Measurements from ENCODE around the gene RNF34.
"Not testable (repeated sequence)": the region's sequence is repeated elsewhere in the genome, so short reads cannot be mapped to it uniquely, and the experiment has no call there.

RNF34 gene

GRCh38 chr12:121399391-121400331, at the start of gene RNF34:
TSS of gene RNF34 (plus strand) at chr12:121400118. CDS start at chr12:121400213, 95 bp downstream.
- peak; percentile 97 to 98 for DNase-seq

- peak; percentile 87 to 88 for DNase-seq
Observed at GRCh38 chr12:121351820-121352681, 47.9 kb upstream of the RNF34 start, which contains the start of gene ANAPC5. TSS of gene ANAPC5 (minus strand) at chr12:121352411. CDS start at chr12:121352340, 71 bp downstream.

- no peak for DNase-seq
Observed at GRCh38 chr12:121352682-121353018, 47.3 kb upstream of the RNF34 start.

- no peak for DNase-seq
Observed at GRCh38 chr12:121355818-121356217, 44.1 kb upstream of the RNF34 start.

- DNase-seq = no peak
Observed at GRCh38 chr12:121356657-121357056, 43.3 kb upstream of the RNF34 start.

GRCh38 chr12:121357331-121357730, 42.6 kb upstream of the RNF34 start:
- DNase-seq = no peak

GRCh38 chr12:121358073-121358472, 41.8 kb upstream of the RNF34 start:
- no peak for DNase-seq

- DNase-seq = no peak
Observed at GRCh38 chr12:121364683-121365121, 35.2 kb upstream of the RNF34 start.

GRCh38 chr12:121365416-121366062, 34.4 kb upstream of the RNF34 start:
- no peak for DNase-seq

- DNase-seq = no peak
Observed at GRCh38 chr12:121366063-121366459, 33.9 kb upstream of the RNF34 start.

- no peak for DNase-seq
Observed at GRCh38 chr12:121371404-121371803, 28.5 kb upstream of the RNF34 start.

GRCh38 chr12:121373755-121374154, 26.2 kb upstream of the RNF34 start:
- DNase-seq = no peak

GRCh38 chr12:121374336-121374735, 25.6 kb upstream of the RNF34 start:
- not testable (repeated sequence) for DNase-seq

- not testable (repeated sequence) for DNase-seq
Observed at GRCh38 chr12:121374945-121375584, 24.9 kb upstream of the RNF34 start.

- DNase-seq = no peak
Observed at GRCh38 chr12:121376754-121377697, 22.9 kb upstream of the RNF34 start.

GRCh38 chr12:121378736-121379135, 21.2 kb upstream of the RNF34 start:
- DNase-seq = no peak

- DNase-seq = no peak
Observed at GRCh38 chr12:121379945-121380344, 20.0 kb upstream of the RNF34 start.

GRCh38 chr12:121383601-121384021, 16.3 kb upstream of the RNF34 start:
- DNase-seq = no peak

- not testable (repeated sequence) for DNase-seq
Observed at GRCh38 chr12:121384891-121385290, 15.0 kb upstream of the RNF34 start.

- DNase-seq = no peak
Observed at GRCh38 chr12:121388421-121388981, 11.4 kb upstream of the RNF34 start.

- no peak for DNase-seq
Observed at GRCh38 chr12:121390856-121391255, 9.1 kb upstream of the RNF34 start.

Data from activated CD4-positive, alpha-beta T cell treated with anti-CD3 and anti-CD28 coated beads, Interleukin-2, amount 50 U/mL, for 4 hours (primary cell).